NCI-H2196 (cell line): Measurements from ENCODE around the gene TUBGCP2.
"Not testable (repeated sequence)": the region's sequence is repeated elsewhere in the genome, so short reads cannot be mapped to it uniquely, and the experiment has no call there.

Experiments
- DNase-seq: peaks from one replicate; lab custom pipeline; 2025; ENCODE audit not compliant: unreplicated experiment; lab: John Stamatoyannopoulos, UW

TUBGCP2 gene

DNA sequence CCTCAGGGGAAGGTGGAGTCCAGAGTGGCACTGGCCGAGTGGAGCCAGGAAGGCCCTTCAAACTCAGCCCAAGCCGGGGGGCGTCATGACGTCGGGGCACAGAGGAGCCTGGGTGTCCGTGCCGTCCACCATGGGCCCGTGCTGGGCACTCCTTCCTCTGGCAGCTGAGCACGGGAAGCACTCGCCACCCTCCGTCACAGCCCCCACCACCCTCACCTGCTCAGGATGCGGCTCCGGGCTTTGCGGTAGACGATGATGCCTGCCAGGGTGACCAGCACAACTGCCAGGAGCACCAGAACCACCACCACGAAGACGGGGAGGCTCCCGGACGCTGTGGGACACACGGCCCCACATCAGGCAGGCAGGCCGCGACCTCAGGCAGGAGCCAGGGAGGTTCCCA, 40.1 kb downstream of the TUBGCP2 start:
- no peak for DNase-seq

DNA sequence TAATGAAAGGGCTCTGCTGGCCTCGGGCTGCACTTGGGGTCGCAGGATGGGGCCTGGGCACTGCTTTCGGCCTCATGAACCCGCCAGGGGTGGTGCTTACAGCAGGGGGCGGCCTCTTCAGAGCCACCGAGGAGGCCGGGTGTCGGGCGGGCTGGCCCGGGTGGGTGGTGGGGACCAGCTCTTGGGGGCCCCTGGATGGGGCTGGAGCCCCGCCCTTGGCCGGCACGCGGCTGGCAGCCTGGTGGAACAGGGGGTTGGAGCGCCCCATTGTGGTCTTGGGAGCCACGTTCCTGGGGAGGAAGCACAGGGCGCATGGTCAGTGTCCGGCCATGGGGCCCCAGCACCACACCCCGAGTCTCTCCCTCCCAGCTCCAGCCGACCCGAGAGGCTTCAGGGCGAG, 40.8 kb downstream of the TUBGCP2 start:
- DNase-seq: no peak

DNA sequence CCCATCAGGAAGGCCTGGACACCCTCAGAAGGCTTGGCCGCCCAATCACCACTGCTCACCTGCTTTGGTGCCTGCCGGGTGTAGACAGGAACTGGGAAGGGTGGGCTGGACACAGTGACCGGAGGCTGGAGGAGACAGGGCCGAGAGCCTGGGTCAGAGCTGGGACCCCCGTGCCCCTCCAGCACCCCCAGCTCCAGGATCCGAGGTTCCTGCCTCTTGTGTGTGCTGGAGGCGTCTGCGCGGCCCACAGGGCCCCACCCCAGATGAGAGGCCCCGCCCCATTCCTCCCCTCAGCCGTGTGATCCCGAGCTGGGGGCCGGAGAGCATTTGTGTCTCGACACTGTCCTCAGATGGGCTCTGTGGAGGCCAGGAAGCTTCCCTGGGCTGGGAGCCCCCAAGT, 41.4 kb downstream of the TUBGCP2 start:
- no peak for DNase-seq

DNA sequence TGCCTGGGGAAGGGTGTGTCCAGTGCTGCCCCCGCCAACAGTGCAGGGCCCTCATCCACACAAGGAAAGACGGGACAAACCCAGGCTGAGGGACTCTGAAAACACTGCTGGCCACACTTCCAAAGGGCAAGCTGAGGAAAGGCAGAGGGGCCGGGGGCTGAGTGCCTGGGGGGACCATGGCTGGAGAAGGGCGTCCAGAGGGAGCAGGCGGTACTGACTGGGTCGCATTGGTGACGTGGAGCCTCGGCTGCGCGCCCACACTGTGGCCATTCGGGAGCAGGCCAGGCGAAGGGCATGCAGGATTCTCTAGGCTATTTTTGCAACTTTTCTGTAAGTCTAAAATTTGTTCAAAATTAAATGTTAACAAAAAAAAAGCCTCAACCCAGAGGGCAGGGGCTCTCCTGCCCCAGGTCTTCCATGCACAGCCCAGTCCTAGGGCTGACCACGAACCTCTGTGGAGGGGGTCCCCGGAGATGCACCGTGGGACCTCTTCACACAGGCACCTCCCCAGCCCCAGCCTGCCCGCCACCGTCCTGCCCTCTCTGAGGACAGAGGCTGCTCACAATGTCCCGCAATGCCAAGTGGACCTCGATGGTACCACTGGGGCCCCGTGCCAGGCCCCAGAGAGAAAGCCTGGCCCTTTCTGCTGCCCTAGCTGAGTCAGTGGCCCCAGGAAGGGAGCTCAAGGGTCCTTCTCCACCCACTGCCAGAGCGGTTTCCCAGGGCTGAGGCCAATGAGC, 42.4 kb downstream of the TUBGCP2 start:
- DNase-seq: no peak

DNA sequence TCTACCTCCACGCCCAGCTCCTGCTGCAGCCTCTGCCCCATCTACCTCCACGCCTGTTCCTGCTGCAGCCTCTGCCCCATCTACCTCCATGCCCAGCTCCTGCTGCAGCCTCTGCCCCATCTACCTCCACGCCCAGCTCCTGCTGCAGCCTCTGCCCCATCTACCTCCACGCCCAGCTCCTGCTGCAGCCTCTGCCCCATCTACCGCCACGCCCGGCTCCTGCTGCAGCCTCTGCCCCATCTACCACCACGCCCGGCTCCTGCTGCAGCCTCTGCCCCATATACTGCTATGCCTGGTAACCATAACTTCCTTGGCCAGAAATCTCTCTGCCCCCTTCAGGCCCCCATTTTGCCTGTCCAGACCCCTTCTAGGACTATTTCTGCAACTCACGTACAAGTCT, 43.6 kb downstream of the TUBGCP2 start:
- not testable (repeated sequence) for DNase-seq

DNA sequence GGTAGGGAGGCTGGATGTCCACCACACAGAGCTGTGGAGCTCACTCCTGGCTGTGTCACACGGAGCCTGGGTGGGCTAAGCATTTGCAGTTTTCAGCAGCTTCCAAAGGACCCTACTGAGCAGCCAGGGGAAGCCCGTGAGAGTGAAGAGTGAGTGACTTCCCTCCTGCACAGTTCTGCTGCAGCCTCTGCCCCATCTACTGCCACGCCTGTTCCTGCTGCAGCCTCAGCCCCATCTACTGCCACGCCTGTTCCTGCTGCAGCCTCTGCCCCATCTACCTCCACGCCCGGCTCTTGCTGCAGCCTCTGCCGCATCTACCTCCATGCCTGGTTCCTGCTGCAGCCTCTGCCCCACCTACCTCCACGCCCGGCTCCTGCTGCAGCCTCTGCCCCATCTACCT, 44.2 kb downstream of the TUBGCP2 start:
- DNase-seq: no peak

DNA sequence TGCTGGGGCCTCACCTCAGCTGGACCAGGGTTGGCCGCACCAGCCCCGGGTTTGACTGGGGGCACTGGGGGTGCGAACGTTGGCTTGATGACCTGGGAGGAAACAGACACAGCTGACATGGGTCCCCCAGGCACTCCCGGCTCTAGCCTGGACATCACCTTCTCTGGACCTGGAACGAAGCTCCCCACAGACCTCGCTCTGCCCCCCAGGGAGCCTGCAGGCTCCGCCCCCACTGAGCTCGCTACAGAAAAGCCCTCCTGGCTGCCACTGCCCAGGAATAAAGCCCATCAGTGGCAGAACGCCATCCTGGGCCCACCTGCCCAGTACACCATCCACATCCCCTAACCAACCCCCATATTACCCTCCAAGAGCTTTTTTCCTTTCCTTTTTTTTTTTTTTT, 45.0 kb downstream of the TUBGCP2 start:
- no peak for DNase-seq

DNA sequence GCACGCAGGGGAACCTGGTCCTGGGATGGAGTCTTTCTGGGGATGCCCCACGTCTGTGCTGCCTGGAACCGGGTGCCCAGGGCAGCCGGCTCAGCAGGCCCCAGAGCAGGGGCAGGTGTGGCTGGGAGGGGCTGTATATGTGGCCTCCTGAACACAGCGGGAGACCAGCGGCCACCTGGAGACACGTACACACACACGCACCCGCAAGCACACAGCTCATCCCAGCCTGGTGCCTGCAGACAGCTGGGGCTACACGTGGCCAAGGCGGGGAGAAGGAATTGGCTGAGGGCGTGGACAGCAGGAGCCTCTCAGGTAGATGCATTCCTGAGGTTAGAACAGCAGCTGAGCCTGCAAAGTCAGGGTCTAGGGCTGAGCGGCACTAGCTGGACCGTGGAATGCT, 46.0 kb downstream of the TUBGCP2 start:
- DNase-seq: no peak

DNA sequence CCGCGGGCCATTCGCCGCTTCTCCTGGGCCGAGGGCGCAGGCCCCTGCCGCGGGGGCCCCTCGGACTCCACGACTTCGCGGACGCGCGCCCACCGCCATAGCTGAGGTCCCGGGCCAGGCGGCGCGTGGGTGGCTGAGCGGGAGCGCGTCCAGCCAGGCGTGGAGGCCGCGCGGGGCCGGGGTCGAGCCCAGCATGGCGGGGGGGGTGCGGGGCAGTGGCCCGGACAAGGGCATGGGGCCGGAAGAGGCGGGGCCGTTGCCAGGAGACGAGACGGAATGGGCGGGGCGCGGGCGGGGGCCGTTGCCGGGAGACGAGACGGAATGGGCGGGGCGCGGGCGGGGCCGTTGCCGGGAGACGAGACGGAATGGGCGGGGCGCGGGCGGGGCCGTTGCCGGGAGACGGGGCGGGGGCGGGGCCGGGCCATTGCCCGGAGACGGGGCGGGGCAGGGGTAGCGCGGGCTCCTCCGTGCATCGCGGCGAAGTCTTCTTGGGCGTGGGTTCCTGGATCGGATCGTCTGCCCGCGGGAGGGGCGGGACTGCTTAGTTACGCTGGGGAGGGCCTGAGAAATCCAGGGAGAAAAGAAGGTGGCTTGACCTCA, 46.8 kb downstream of the TUBGCP2 start:
- DNase-seq: peak; percentile 64

DNA sequence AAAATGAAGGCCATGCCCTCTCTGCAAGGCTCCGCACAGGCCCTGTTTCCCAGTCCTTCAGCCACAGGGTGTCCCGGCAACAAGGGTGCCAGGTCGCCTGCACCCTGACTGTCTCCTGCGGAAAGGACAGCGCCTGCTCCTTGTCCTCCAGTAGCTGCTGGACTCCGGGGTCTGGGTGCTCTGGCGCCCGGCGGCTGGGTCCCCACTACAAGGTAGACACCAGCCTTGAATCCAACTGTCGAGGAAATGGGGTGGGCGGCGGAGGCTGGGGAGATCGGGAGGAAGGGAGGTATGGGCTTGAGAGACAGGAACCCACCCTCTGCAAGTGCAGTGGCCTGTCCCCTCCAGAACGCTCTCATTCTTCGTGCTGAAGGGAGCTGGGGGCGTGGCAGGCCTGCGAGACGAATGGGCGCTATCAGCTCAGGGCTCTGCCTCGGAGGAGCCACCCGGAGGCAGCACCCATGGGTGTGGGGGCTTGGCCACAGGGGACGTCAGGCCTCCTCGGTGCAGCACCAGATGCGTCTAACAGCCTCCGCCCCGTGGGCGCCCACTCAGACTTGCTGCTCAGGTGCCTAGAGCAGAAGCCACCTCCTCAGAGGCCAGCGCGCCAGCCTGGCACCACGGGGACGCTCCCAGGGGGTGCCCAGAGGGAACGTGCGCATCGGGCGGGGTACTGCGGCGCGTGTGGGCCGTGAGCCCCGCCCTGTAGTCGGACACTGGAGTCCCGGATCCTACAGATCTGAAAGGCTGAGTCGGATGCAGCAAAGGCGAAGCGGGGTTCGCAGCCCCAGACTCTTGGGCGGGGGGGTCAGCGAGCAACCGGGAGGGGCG, 47.6 kb downstream of the TUBGCP2 start:
- DNase-seq: peak; percentile 30

DNA sequence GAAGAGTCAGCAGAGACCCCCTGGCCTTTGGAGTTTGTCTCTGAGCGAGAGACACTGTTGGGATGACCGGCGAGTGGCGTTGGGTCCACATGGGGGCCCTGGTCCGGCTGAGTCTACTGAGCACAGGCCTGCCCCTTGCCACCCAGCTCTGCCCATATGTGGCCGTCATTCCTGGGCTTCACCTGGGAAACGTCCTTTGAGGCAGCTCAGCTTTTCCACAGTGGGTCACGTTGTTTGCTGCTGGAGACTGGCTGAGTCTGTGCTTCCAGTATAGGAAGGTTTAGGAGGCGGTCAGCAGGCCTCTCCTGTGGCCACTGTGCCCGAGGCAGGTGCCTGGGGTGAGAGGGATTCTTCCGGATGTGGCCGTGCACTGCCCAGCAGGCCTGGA, 49.1 kb downstream of the TUBGCP2 start:
- DNase-seq: no peak

DNA sequence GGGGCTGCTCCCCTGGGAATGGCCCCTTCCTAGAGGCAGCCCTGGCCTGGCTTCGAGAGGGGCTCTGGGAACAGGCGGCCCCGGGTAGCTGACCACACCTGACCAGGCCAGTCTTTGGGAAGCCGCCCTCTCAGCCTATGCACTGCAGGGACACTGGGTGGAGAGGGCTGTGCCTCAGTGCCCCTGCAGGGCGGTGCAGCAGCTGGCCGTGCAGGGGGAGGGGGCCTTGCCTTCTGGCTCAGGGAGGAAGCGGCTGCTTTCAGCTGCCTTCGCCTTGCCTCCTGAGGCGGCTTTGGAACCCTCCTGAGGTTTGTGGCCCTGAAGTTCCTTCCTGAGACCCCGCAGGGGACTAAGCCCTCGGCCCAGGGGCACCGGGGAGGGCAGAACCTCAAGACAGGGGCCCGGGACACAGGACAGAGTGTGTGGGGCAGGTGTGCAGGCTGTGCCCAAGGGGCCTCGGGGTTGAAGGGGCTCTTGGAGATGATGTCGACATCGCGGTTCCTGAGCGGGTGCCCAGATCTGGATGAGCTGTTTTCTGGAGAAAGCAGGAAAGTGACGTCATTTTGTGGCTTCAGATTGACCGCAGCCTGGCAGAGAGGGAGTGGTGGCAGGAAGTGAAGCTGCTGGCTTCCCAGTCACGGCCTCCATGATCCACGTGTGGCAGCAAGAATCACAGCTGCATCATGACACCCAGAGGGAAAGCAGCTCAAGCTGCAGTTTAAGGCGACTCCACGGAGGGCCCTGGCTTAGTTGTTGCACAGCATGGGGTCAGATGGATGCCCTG, 49.7 kb downstream of the TUBGCP2 start:
- DNase-seq: no peak

DNA sequence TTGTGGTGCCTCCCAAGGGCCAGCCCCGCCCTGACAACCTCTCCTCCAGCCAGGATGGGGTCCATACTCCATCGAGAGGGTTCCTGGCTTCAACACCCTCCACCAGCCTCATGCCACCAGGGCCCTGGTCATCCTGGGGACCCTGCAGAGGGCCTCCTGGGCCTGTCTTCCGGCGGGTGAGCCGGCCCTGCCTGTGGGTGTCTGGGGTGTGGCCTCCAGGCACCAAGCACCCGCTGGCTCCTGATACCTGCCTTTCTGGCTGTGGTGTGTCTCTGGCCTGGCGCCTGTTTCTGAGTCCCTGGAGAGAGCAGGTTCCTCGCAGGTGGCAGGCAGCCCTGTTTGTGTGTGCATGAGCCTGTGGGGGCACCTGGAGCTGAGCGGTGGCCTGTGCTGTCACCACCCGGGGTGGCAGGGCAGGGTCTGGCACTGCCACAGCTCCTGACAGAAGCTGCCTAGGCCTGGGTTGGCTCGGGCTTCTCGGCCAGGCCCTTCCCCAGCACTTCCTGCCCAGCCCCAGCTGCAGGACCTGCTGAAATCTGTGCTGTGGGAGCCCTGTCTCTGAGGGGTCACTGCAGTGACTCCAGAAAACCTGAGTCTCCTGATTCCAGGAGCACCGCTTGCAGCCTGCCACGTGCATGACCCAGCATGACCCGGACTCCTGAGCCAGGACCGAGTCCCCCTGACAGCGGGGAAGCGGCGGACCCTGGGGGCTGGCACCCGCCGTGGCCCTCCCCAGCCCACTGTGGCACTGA, 50.4 kb downstream of the TUBGCP2 start:
- peak; percentile 3 for DNase-seq

DNA sequence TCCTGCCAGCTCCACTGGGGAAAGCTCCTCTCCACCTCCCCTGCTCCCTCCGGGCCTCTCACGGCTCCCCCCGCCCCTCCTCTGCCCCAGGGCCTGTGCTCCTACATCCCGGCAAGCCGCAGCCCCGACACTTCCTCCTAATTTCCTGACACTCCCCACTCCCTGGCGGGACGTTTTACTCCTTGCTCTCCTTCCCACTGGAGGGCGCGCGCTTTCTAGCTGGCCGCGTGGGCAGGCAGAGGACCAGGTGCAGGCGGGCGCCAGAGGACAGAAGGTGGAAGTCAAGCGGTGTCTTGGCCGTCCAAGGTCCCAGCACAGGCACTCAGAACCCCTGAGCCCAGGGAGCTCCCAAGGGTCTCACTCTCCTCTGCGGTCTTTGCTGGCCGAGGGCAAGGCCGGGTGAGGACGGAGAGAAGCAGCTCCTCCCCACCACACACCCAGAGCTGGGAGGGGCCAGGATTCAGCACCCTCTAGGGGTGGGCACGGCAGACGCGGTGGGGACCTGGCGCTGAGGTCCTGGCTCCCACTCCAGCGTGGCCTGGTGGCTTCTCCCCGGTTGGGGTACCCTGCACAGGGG, 51.1 kb downstream of the TUBGCP2 start:
- DNase-seq: no peak

DNA sequence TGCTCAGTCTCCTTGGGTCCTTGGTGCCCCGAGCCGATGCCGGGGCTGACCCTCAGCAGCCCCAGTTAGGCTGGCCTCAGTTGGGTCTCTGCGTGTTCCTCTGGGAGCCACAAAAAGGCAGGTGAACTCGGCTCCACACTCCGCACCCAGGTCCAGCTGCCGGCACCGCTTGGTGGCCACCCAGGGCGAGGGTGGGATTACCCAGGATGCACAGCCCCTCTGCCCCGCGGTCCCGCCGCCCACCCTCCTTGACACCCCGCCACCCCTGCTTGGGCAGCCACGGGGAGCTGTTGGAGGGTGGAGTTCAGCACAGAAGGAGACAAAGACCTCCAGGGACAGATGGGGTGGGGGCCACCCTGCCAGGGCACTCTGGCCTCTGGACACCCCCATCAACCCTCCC, 53.3 kb downstream of the TUBGCP2 start:
- no peak for DNase-seq

DNA sequence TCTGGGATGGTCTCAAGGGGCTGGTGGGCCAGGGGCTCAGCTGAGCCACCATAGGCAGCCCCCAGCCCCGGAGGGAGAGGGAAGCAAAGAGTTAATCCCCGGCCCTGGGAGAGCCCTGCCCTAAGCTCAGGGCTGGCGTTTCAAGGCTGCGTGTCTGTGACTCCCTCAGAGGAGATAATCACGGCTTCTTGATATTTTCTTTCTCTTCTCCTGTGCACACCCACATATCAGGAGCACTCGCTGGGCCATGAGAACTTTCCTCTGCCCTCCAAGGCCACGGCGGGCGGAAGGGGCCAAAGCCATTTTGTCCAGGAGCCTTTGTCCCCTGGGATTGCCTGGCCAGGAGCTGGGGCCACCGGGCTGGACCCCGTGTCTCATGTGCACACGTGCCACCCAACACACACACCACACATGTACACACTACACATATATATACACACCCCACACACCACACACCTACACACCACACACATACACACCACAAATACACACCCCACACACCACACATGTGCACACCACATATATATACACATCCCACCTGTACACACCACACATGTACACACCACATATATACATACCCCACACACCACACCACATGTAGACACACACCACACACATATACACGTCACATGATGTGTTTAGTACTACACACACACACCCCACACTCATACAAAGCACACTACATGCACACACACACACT, 54.1 kb downstream of the TUBGCP2 start:
- DNase-seq: no peak

DNA sequence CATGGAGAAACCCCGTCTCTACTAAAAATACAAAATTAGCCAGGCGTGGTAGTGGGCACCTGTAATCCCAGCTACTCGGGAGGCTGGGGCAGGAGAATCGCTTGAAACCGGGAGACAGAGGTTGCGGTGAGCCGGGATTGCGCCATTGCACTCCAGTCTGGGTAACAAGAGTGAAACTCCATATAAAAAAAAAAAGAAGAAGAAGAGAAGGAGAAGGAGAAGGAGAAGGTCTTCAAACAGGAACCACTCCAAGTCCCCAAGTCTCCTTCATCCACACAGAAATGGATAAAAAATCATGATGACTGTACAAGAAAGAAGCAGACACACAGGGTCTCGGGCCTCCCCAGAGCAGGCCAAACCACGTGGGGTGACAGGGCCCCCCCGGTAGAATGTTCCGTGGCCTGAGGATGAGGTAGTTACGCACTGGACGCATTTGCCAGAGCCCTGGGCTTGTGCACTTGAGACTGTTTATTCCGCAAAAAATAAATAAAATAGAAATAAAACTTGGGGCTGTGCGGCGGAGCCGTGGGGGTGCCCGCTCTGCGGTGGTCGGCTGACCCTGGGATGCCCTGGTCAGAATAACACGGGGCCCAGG, 55.2 kb downstream of the TUBGCP2 start:
- no peak for DNase-seq

DNA sequence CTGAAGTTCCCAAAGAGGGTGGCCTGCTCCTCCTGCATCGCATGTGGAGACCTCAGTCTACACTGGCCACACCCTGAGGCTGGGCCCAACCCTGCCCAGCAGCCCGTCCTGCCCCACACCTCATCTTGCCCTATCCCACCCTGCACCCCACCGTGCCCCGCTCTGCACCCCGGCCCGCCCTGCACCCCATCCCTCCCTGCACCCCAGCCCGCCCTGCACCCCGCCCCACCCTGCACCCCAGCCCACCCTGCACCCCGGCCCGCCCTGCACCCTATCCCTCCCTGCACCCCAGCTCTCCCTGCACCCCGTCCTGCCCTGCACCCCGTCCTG, 56.5 kb downstream of the TUBGCP2 start:
- no peak for DNase-seq

DNA sequence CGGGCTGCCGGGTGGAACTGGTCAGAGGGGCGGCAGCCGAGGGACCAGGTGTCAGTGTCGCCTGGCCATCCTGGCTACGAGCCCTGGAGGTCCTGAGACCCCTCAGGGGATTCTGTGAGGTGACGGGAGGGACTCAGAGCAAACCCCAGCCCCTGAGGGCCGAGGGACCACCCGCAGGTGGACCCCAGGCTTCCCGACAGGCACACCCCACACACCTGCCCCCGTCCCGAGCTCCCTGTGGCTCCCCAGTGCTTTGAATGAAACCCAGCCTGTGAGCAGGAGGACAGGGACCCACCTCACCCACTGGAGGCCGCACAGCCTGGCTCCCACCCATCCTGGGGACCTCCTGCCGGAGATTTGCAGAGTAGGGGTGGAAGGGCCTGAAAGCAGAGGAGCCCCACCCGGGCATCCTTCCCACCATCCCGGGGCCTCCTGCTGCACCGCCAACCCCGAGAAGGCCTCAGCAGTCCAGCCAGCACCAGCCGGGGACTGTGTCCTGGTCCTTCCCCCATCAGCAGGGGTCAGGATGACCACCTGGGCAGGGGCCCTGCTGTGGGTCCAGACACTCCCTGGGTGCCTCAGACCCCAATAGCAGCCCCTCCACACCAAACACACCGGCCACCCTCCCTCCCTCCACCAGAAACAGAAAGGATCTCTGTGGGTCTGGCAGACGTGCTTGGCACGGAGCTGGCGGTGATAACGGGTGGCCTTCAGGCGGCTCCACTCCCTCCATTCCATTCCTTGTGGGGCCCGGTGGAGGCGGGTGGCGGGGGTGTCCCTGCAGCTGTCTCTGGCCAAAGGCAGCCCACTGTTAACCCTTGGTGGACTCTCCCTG, 57.1 kb downstream of the TUBGCP2 start:
- DNase-seq: no peak
